ENCODE results near the gene KRTAP4-2. TPM values are rescaled to one million over a fixed set of nuclear protein-coding genes. Genes with fewer than 3 reads are reported as not detected.
A peak's percentile ranks its signal among the peaks of the same experiment; 100 is the strongest.

The KRTAP4-2 gene
- total RNA-seq, 6 donors from 2014 or later, result not detected

- WGBS, 2 donors, result 83 to 96% methylated on average over 2 of the region's 2 CpGs
- ATAC-seq (ENCODE audit: low FRiP score in 2 of 2), result no peak
- Histone ChIP-seq H3K27ac (no peak overlapping the region), H3K36me3 (no peaks in the 10 kb centered on the region), H3K9me3 (no peaks in the 10 kb centered on the region), H3K4me1 (no peaks in the 10 kb centered on the region), H3K27me3 (no peaks in the 10 kb centered on the region), H3K4me3 (no peak overlapping the region)
- DNase-seq, result peak in 1 of 2 donors; percentile 10
- TF ChIP-seq EP300 (IDR thresholded peaks at IDR 0.05) (no peak), CTCF (IDR thresholded peaks at IDR 0.05) (no peak), POLR2AphosphoS5 (IDR thresholded peaks at IDR 0.05) (no peak), POLR2A (IDR thresholded peaks at IDR 0.05) (no peak)
Measured at GRCh38 chr17:41186872-41187271, 8.9 kb upstream of the KRTAP4-2 start.

- WGBS, 2 donors, result 56 to 57% methylated on average over 1 of the region's 1 CpG
- no peaks in the 10 kb centered on the region for H3K27me3 ChIP-seq
- no peaks in the 10 kb centered on the region for H3K4me1 ChIP-seq
- DNase-seq (no peak), ATAC-seq (ENCODE audit: low FRiP score in 2 of 2) (no peak)
- H3K36me3 ChIP-seq, result no peaks in the 10 kb centered on the region
- no peak for TF ChIP-seq POLR2AphosphoS5 (IDR thresholded peaks at IDR 0.05)
- no peak for TF ChIP-seq EP300 (IDR thresholded peaks at IDR 0.05)
- TF ChIP-seq CTCF (IDR thresholded peaks at IDR 0.05), result no peak
- no peak for TF ChIP-seq POLR2A (IDR thresholded peaks at IDR 0.05)
- no peak overlapping the region for H3K4me3 ChIP-seq
- no peaks in the 10 kb centered on the region for H3K9me3 ChIP-seq
- no peak overlapping the region for H3K27ac ChIP-seq
Measured at GRCh38 chr17:41185001-41185400, 7.0 kb upstream of the KRTAP4-2 start.

GRCh38 chr17:41184480-41184961 lies 6.5 kb upstream of the KRTAP4-2 start, which contains the start of gene KRTAP4-1:
KRTAP4-1 (minus strand) TSS chr17:41184911; CDS start chr17:41184854, 57 bp downstream.
- Histone ChIP-seq H3K27ac (no peak within 1 kb of the TSS), H3K9me3 (no peaks in the 10 kb centered on the region), H3K36me3 (no peaks in the 10 kb centered on the region), H3K27me3 (no peaks in the 10 kb centered on the region), H3K4me3 (no peak within 1 kb of the TSS), H3K4me1 (no peaks in the 10 kb centered on the region)
- WGBS, 2 donors, result 51 to 63% methylated on average over 3 to 7 of the region's 9 CpGs
- DNase-seq, result peak in 1 of 2 donors; percentile 65
- no peak for ATAC-seq (ENCODE audit: low FRiP score in 2 of 2)
- no peak for TF ChIP-seq EP300 (IDR thresholded peaks at IDR 0.05)
- no peak for TF ChIP-seq CTCF (IDR thresholded peaks at IDR 0.05)
- TF ChIP-seq POLR2A (IDR thresholded peaks at IDR 0.05), result no peak
- no peak for TF ChIP-seq POLR2AphosphoS5 (IDR thresholded peaks at IDR 0.05)

- no peaks in the 10 kb centered on the region for H3K9me3 ChIP-seq
- WGBS, 2 donors, result 86 to 97% methylated on average over 1 of the region's 1 CpG
- H3K27ac ChIP-seq, result no peak overlapping the region
- H3K4me3 ChIP-seq, result no peak overlapping the region
- no peaks in the 10 kb centered on the region for H3K4me1 ChIP-seq
- ATAC-seq (ENCODE audit: low FRiP score in 2 of 2), result peak in 1 of 2 donors; percentile 69
- DNase-seq, result no peak
- no peak for TF ChIP-seq CTCF (IDR thresholded peaks at IDR 0.05)
- no peak for TF ChIP-seq EP300 (IDR thresholded peaks at IDR 0.05)
- no peak for TF ChIP-seq POLR2A (IDR thresholded peaks at IDR 0.05)
- TF ChIP-seq POLR2AphosphoS5 (IDR thresholded peaks at IDR 0.05), result no peak
- no peaks in the 10 kb centered on the region for H3K27me3 ChIP-seq
- no peaks in the 10 kb centered on the region for H3K36me3 ChIP-seq
Measured at GRCh38 chr17:41178843-41179616, 1.0 kb upstream of the KRTAP4-2 start.
